ENCODE results near the gene ITCH.
"Not testable (repeated sequence)": the region's sequence is repeated elsewhere in the genome, so short reads cannot be mapped to it uniquely, and the experiment has no call there.

ITCH gene

GRCh38 chr20:34363062-34363464, at the start of gene ITCH:
Gene ITCH (plus strand): TSS chr20:34363273. CDS start chr20:34393812, 30,539 bp downstream.
- peak; percentile 99 for DNase-seq

- DNase-seq = no peak
Measured at GRCh38 chr20:34315236-34315635, 47.8 kb upstream of the ITCH start.

DNA sequence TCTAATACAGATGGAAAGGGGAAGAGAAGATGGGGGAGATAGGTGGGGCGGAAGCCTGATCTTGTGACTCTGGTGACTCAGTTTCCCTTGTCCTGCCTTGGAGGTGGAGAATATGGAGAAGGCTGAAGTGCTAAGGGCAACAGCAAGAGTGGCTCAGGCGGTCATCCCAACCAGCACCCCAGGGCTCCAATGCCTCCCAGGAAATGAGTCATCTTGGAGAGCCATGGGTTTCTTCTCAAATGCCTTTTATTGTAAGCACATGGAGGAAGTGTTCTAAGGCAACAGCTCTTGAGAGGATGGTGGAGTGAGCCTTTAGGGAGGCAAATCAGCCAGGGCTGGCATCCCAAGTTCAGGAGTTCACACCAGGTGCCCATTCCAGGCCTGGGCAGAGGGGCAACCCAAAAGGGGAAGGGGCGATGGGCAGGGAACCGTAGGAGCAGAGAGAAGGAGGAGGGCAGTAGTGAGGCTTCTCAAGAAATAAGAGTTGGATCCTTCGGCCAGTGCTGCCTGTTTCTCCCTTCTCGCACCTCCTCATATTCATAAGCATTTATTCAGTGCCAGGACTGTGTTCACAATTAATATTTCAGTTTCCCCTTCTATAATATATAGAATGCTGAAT, 46.8 kb upstream of the ITCH start:
- peak; percentile 12 for DNase-seq

DNA sequence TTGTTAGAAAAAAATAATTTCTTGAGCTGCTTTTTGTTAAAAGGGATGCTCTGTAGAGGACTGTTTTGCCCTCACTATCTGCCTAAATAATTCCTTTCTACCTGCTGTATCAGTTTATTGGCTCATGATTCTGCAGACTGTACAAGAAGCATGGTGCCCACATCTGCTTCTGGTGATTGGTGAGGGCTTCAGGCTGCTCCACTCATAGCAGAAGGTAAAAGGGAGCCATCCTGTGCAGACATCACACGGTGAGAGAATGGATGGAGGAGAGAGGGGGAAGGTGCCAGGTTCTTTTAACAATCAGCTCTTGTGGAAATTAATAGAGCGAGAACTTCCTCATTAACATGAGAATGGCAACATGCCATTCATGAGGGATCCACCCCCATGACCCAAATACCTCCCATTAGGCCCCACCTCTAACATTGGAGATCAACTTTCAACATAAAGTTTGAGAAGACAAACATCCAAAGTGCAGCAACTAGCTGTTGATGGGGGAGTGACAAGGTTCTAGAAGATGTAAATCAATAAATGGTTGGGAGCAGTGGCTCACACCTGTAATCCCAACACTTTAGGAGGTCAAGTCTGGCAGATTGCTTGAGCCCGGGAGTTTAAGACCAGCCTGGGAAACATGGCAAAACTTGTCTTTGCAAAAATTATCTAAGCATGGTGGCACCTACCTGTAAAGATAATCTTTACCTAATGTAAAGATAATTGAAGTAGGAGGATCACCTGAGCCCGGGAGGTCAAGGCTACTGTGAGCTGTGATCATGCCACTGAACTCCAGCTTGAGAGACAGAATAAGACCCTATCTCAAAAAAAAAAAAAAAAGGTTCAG, 44.2 kb upstream of the ITCH start:
- DNase-seq = peak; percentile 61

GRCh38 chr20:34320861-34321260, 42.2 kb upstream of the ITCH start:
- peak; percentile 14 for DNase-seq

- DNase-seq = peak; percentile 93
Measured at GRCh38 chr20:34322267-34323105, 40.6 kb upstream of the ITCH start.

DNA sequence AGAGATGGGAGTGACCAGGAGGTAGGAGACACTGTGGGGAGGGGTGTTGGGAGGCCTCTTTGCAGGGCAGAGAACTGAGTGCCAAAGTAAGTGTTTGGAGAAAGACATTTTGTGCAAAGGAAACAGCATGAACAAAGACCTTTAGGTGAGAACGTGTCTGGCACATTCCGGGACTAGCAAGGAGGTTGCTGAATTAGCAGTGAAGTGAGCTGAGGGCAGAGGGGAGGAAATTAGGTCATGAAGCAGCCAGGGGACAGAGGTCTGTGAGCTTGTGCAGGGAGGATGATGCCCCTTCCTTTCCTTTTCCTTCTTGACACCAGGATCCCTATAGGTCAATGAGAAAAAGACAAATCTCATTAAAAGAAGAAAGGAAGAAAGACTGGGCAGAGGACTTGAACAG, 38.5 kb upstream of the ITCH start:
- DNase-seq = no peak

DNA sequence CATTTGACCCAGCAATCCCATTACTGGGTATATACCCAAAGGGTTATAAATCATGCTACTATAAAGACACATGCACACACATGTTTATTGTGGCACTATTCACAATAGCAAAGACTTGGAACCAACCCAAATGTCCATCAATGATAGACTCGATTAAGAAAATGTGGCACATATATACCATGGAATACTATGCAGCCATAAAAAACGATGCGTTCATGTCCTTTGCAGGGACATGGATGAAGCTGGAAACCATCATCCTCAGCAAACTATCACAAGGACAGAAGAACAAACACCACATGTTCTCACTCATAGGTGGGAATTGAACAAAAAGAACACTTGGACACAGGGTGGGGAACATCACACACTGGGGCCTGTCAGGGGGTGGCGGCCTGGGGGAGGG, 34.9 kb upstream of the ITCH start:
- not testable (repeated sequence) for DNase-seq

GRCh38 chr20:34328928-34329677, 34.0 kb upstream of the ITCH start:
- DNase-seq = no peak

- DNase-seq = not testable (repeated sequence)
Measured at GRCh38 chr20:34330861-34331544, 32.1 kb upstream of the ITCH start.

GRCh38 chr20:34331838-34332237, 31.2 kb upstream of the ITCH start:
- DNase-seq = no peak

- DNase-seq = no peak
Measured at GRCh38 chr20:34332262-34332920, 30.7 kb upstream of the ITCH start.

GRCh38 chr20:34333786-34334185, 29.3 kb upstream of the ITCH start:
- no peak for DNase-seq

DNA sequence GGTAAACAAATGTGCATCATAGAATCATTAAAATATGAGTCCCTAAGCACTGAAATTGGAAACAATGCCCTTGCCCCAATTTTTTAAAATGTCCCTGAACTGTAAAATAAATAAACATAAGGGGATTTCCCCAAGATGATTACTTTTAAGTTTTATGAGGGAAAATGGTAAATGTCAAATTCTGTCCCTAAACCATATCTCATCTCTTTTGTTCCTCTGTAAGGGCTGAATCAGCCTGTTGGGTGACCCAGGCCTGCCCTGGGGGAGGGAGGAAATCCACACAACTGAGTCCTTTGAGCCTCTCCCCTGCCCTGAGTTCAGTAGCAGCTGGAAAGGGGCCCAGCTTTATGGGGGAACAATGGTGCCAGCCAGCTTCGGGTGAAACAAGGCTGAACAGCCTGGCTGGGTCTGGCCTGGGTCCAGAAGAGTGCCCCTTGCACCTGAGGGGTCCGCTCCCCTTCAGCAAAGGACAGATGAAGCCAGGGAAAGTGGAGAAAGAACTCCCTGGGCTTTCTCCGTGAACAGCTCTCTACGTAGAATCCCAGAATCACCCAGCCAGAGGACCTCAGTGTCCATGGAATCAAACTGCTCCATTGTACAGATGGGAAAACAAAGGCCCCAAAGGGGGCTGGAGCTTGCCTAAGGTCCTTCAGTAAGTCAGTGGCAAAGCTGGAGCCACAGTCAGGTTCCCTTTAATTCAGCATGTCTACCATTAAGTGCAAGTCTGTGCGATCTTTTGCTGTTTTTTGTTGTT, 28.2 kb upstream of the ITCH start:
- DNase-seq = peak; percentile 65

GRCh38 chr20:34337544-34337943, 25.5 kb upstream of the ITCH start:
- peak; percentile 44 for DNase-seq

DNA sequence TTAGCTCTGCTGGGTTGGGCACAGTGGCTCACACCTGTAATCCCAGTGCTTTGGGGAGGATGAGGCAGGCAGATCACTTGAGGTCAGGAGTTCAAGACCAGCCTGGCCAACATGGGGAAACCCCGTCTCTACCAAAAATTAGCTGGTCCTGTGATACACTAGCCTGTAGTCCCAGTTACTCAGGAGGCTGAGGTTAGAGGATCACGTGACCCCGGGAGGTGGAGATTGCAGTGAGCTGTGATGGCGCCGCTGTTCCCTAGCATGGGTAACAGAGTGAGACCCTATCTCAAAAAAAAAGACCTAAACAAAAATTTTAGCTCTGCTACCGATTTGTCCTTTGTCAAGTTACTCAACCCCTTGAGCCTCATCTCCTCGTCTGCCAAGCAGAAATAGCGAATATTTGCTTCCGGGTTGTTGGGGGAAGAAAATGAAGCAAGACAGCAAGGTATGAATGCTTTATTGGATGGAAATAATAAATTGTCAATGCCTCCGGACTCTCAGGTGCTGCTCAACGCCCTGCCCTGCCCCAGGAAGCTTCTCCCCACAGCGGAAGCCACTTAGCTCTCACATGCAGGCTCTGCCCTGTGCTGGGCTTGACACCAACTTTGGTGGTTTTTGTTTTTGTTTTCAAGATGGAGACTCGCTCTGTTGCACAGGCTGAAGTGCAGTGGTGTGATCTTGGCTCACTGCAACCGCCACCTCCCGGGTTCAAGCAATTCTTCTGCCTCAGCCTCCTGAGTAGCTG, 24.9 kb upstream of the ITCH start:
- no peak for DNase-seq

DNA sequence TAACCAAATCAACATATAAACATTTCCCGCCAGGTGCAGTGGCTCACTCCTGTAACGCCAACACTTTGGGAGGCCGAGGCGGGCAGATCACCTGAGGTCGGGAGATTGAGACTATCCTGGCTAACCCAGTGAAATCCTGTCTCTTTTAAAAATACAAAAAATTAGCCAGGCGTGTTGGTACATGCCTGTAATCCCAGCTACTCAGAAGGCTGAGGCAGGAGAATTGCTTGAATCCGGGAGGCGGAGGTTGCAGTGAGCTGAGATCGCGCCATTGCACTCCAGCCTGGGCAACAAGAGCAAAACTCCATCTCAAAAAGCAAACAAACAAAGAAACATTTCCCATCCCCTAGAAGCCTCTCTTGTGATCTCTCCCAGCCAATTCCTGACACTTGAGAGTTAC, 22.3 kb upstream of the ITCH start:
- peak; percentile 48 for DNase-seq

DNA sequence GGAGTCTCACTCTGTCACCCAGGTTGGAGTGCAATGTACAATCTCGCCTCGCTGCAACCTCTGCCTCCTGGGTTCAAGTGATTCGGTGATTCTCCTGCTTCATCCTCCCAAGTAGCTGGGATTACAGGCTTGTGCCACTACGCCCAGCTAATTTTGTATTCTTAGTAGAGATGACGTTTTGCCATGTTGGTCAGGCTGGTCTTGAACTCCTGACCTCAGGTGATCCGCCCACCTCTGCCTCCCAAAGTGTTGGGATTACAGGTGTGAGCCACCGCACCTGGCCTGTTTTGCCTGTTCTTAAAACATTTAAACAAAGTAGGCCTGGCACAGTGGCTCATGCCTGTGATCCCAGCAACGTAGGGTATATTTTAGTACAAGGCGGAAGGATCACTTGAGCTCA, 21.9 kb upstream of the ITCH start:
- not testable (repeated sequence) for DNase-seq

DNA sequence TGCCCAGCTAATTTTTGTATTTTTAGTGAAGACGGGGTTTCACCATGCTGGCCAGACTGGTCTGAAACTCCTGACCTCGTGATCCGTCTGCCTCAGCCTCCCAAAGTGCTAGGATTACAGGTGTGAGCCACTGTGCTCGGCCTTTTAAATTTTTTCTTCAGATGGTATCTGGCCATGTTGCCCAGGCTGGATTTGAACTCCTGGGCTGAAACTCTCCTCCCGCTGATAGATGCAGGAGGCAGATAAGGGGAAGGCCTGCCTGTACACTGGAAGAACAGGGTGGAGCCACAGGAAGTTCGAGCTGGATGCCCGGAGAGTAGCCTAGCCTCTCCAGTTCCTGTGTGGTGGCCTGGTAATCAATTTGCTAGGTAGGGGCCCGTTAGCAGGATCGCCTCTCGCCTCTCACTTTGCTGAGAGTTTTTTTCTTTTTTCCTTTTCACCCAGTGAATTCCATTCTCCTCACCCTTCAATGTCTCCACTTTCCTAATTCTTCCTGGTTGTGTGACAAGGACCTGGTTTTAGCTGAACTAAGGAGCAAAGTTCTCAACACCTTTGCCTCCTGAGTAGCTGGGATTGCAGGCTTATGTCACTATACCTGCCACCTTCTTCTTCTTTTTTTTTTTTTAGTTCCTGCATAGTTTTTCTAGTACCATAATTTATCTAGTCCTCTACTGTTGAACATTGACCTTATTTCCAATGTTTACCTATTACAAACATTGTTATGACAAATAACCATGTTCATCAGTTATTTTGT, 19.4 kb upstream of the ITCH start:
- no peak for DNase-seq
